ENCODE results near the gene USP3. TPM values are rescaled to one million over a fixed set of nuclear protein-coding genes. Genes with fewer than 3 reads are reported as not detected.

USP3 gene
- total RNA-seq, 4 donors from 2014 or later = 36.6 to 50.3 (median 45.5) TPM

GRCh38 chr15:63582179-63582578 lies 77.8 kb downstream of the USP3 start:
- no peak for ATAC-seq
- Histone ChIP-seq H3K27ac (no peak overlapping the region), H3K9me3 (no peaks in the 10 kb centered on the region), H3K4me1 (peaks cover 0 to 12% (median 0%) of the 10 kb centered on the region in 3 donors), H3K4me3 (no peak overlapping the region), H3K36me3 (peaks cover 0 to 53% of the 10 kb centered on the region in 2 donors), H3K27me3 (no peaks in the 10 kb centered on the region)
- no peak for TF ChIP-seq CTCF (IDR thresholded peaks at IDR 0.05)
- TF ChIP-seq EP300 (IDR thresholded peaks at IDR 0.05) = no peak
- no peak for TF ChIP-seq POLR2AphosphoS5 (IDR thresholded peaks at IDR 0.05)
- no peak for TF ChIP-seq POLR2A (IDR thresholded peaks at IDR 0.05)

GRCh38 chr15:63582718-63583426 lies 78.5 kb downstream of the USP3 start:
- no peak for ATAC-seq
- H3K36me3 ChIP-seq = peaks cover 0 to 52% of the 10 kb centered on the region in 2 donors
- H3K27me3 ChIP-seq = no peaks in the 10 kb centered on the region
- no peaks in the 10 kb centered on the region for H3K9me3 ChIP-seq
- no peak overlapping the region for H3K4me3 ChIP-seq
- H3K4me1 ChIP-seq = peaks cover 0 to 17% (median 0%) of the 10 kb centered on the region in 3 donors
- WGBS, 2 donors (ENCODE audit: low coverage in 1 of 2) = 70 to 100% methylated on average over 1 to 2 of the region's 2 CpGs
- TF ChIP-seq EP300 (IDR thresholded peaks at IDR 0.05) = no peak
- H3K27ac ChIP-seq = no peak overlapping the region

- Histone ChIP-seq H3K4me3 (no peak overlapping the region), H3K27ac (no peak overlapping the region), H3K9me3 (no peaks in the 10 kb centered on the region), H3K4me1 (peaks cover 0 to 14% (median 0%) of the 10 kb centered on the region in 3 donors), H3K36me3 (peaks cover 0 to 82% of the 10 kb centered on the region in 2 donors), H3K27me3 (no peaks in the 10 kb centered on the region)
- ATAC-seq = no peak
- TF ChIP-seq POLR2A (IDR thresholded peaks at IDR 0.05) (no peak), EP300 (IDR thresholded peaks at IDR 0.05) (no peak), CTCF (IDR thresholded peaks at IDR 0.05) (no peak), POLR2AphosphoS5 (IDR thresholded peaks at IDR 0.05) (no peak)
- 100% methylated on average over 1 of the region's 5 CpGs for whole genome bisulfite sequencing, 2 donors (ENCODE audit: low coverage in 1 of 2)
Measured at GRCh38 chr15:63586790-63587189, 82.4 kb downstream of the USP3 start.

- Histone ChIP-seq H3K9me3 (no peaks in the 10 kb centered on the region), H3K27ac (no peak overlapping the region), H3K36me3 (peaks cover 0 to 80% of the 10 kb centered on the region in 2 donors), H3K27me3 (no peaks in the 10 kb centered on the region), H3K4me3 (no peak overlapping the region), H3K4me1 (peaks cover 0 to 14% (median 0%) of the 10 kb centered on the region in 3 donors)
- no peak for ATAC-seq
- TF ChIP-seq POLR2A (IDR thresholded peaks at IDR 0.05) (no peak), POLR2AphosphoS5 (IDR thresholded peaks at IDR 0.05) (peak; percentile 61)
- WGBS, 2 donors (ENCODE audit: low coverage in 1 of 2) = 33 to 43% methylated on average over 2 of the region's 2 CpGs
Measured at GRCh38 chr15:63587527-63587926, 83.1 kb downstream of the USP3 start.

- no peak for ATAC-seq
- 82 to 94% methylated on average over 2 to 4 of the region's 6 CpGs for WGBS, 2 donors (ENCODE audit: low coverage in 1 of 2)
- peaks cover 0 to 85% of the 10 kb centered on the region in 2 donors for H3K36me3 ChIP-seq
- H3K27ac ChIP-seq = no peak overlapping the region
- no peaks in the 10 kb centered on the region for H3K9me3 ChIP-seq
- no peaks in the 10 kb centered on the region for H3K27me3 ChIP-seq
- peaks cover 0 to 14% (median 0%) of the 10 kb centered on the region in 3 donors for H3K4me1 ChIP-seq
- TF ChIP-seq POLR2AphosphoS5 (IDR thresholded peaks at IDR 0.05) = no peak
- TF ChIP-seq EP300 (IDR thresholded peaks at IDR 0.05) = no peak
- no peak for TF ChIP-seq CTCF (IDR thresholded peaks at IDR 0.05)
- no peak for TF ChIP-seq POLR2A (IDR thresholded peaks at IDR 0.05)
- no peak overlapping the region for H3K4me3 ChIP-seq
Measured at GRCh38 chr15:63588826-63589225, 84.4 kb downstream of the USP3 start.

Measured in gastroesophageal sphincter (tissue), 4 donors.